Measurements from ENCODE around the gene IGFBP4.

DNA sequence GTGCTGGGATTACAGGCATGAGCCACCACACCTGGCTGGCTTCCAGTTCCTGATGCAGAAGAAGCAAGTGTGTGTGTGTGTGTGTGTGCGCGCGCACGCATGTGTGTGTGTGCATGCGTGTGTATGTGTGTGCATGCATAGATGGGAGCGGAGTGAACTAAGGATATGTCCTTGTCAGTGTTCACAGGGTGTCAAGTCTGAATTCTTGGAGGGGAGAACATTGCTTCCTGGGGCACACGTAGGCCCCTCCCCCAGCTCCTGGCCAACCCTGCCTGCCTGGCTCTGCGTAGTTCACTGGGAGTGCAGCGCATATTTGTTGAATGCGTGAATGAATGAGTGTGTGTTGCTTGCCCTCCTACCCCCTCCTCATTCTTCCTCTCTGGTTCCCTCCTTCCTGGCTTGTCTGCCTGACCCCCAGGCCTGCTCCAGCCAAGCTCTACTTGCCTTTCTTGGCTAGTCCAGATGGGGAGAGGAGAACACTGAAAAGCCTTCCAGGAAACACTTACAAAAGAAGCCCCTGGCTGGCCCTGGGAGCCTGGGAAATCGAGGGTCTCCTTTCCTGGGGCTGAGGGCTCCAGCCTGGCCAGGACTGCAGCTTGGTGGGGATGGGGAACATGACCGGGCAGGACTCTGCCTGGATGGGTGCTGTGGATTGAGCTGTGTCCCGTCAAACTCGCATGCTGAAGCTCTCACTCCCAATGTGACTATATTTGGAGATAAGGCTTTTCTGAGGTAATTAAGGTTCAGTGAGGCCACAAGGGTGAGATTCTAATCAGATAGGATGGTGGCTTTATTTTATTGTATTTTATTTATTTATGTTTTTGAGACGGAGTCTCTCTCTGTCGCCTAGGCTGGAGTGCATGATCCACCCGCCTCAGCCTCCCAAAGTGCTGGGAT is 27.9 kb downstream of the IGFBP4 start:
- TF ChIP-seq REST (IDR thresholded peaks at IDR 0.05; ENCODE audit: borderline replicate concordance in 1 of 2, low read depth in 1 of 2, low read length in 2 of 2) (no peak), CREM (IDR thresholded peaks at IDR 0.05) (no peak), CREM (CRISPR knock-in tag; IDR thresholded peaks at IDR 0.05) (no peak), ZNF558 (CRISPR knock-in tag; IDR thresholded peaks at IDR 0.05; ENCODE audit: borderline replicate concordance) (no peak), SRF (IDR thresholded peaks at IDR 0.05; ENCODE audit: low read depth, low read length) (no peak), KDM5A (IDR thresholded peaks at IDR 0.05; ENCODE audit: borderline replicate concordance, low read length) (no peak), ZNF253 (CRISPR knock-in tag; IDR thresholded peaks at IDR 0.05; ENCODE audit: borderline replicate concordance) (no peak), GABPA (IDR thresholded peaks at IDR 0.05; ENCODE audit: low read depth, low read length) (no peak), GABPA (CRISPR knock-in tag; IDR thresholded peaks at IDR 0.05; ENCODE audit: low read depth) (no peak), NCOR1 (IDR thresholded peaks at IDR 0.05; ENCODE audit: borderline replicate concordance, low read length) (no peak), RAD21 (CRISPR knock-in tag; IDR thresholded peaks at IDR 0.05) (no peak), ATF6 (CRISPR knock-in tag; conservative IDR thresholded peaks at IDR 0.05) (no peak)
- TF ChIP-seq, protein P1, sequence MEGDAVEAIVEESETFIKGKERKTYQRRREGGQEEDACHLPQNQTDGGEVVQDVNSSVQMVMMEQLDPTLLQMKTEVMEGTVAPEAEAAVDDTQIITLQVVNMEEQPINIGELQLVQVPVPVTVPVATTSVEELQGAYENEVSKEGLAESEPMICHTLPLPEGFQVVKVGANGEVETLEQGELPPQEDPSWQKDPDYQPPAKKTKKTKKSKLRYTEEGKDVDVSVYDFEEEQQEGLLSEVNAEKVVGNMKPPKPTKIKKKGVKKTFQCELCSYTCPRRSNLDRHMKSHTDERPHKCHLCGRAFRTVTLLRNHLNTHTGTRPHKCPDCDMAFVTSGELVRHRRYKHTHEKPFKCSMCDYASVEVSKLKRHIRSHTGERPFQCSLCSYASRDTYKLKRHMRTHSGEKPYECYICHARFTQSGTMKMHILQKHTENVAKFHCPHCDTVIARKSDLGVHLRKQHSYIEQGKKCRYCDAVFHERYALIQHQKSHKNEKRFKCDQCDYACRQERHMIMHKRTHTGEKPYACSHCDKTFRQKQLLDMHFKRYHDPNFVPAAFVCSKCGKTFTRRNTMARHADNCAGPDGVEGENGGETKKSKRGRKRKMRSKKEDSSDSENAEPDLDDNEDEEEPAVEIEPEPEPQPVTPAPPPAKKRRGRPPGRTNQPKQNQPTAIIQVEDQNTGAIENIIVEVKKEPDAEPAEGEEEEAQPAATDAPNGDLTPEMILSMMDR (CRISPR knock-in tag; IDR thresholded peaks at IDR 0.05) = no peak
- TF ChIP-seq, protein P2, sequence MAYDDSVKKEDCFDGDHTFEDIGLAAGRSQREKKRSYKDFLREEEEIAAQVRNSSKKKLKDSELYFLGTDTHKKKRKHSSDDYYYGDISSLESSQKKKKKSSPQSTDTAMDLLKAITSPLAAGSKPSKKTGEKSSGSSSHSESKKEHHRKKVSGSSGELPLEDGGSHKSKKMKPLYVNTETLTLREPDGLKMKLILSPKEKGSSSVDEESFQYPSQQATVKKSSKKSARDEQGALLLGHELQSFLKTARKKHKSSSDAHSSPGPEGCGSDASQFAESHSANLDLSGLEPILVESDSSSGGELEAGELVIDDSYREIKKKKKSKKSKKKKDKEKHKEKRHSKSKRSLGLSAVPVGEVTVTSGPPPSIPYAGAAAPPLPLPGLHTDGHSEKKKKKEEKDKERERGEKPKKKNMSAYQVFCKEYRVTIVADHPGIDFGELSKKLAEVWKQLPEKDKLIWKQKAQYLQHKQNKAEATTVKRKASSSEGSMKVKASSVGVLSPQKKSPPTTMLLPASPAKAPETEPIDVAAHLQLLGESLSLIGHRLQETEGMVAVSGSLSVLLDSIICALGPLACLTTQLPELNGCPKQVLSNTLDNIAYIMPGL (CRISPR knock-in tag; IDR thresholded peaks at IDR 0.05; ENCODE audit: borderline replicate concordance in 1 of 2, low read depth in 1 of 2) = no peak

Measured in HepG2 (cell line).